ENCODE results near the gene SORCS2. TPM values are rescaled to one million over a fixed set of nuclear protein-coding genes. Genes with fewer than 3 reads are reported as not detected.

The SORCS2 gene
- total and polyA plus RNA-seq, 2 of the 8 experiments (the other 6 are each of a cell fraction or from before 2014, with no cell fraction given), result 0.36 to 1.8 TPM

DNA sequence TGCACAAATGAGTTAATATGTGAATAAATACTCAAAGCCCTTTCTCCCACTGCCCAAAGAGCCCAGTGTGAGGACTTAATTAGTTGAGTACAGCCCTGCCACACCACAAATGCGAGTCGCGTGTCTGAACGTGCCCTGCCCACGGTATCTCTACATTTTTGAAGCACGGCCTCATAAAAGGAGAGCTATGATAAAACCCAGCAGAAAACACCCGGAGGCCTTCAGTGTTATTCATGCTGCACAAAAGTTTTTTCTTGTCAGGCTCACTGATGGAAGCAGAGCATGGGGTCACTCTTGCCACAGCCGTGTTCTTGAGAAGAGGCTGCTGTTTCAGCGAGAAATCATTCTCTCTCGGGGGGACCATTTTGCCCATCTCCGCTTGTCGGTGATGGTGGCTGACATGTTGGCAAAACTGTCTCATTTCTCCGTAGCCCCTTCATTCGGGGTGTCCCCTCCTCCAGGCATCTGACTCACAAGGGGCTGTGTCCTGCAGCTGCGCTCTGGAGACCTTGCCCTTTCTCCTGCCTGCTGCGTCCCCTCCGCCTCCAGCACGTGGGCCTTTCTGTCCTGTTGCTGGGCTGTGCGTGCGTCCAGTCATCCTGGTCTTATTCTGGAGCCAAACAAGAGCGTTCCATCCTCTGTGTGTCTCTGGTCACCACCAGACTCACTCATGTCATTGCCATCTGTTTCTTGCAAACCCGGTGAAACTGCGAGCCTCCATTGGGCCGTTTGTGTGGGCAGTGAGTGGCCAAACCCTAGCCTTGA is 88.8 kb downstream of the SORCS2 start (continued):
- TF ChIP-seq, protein P1, sequence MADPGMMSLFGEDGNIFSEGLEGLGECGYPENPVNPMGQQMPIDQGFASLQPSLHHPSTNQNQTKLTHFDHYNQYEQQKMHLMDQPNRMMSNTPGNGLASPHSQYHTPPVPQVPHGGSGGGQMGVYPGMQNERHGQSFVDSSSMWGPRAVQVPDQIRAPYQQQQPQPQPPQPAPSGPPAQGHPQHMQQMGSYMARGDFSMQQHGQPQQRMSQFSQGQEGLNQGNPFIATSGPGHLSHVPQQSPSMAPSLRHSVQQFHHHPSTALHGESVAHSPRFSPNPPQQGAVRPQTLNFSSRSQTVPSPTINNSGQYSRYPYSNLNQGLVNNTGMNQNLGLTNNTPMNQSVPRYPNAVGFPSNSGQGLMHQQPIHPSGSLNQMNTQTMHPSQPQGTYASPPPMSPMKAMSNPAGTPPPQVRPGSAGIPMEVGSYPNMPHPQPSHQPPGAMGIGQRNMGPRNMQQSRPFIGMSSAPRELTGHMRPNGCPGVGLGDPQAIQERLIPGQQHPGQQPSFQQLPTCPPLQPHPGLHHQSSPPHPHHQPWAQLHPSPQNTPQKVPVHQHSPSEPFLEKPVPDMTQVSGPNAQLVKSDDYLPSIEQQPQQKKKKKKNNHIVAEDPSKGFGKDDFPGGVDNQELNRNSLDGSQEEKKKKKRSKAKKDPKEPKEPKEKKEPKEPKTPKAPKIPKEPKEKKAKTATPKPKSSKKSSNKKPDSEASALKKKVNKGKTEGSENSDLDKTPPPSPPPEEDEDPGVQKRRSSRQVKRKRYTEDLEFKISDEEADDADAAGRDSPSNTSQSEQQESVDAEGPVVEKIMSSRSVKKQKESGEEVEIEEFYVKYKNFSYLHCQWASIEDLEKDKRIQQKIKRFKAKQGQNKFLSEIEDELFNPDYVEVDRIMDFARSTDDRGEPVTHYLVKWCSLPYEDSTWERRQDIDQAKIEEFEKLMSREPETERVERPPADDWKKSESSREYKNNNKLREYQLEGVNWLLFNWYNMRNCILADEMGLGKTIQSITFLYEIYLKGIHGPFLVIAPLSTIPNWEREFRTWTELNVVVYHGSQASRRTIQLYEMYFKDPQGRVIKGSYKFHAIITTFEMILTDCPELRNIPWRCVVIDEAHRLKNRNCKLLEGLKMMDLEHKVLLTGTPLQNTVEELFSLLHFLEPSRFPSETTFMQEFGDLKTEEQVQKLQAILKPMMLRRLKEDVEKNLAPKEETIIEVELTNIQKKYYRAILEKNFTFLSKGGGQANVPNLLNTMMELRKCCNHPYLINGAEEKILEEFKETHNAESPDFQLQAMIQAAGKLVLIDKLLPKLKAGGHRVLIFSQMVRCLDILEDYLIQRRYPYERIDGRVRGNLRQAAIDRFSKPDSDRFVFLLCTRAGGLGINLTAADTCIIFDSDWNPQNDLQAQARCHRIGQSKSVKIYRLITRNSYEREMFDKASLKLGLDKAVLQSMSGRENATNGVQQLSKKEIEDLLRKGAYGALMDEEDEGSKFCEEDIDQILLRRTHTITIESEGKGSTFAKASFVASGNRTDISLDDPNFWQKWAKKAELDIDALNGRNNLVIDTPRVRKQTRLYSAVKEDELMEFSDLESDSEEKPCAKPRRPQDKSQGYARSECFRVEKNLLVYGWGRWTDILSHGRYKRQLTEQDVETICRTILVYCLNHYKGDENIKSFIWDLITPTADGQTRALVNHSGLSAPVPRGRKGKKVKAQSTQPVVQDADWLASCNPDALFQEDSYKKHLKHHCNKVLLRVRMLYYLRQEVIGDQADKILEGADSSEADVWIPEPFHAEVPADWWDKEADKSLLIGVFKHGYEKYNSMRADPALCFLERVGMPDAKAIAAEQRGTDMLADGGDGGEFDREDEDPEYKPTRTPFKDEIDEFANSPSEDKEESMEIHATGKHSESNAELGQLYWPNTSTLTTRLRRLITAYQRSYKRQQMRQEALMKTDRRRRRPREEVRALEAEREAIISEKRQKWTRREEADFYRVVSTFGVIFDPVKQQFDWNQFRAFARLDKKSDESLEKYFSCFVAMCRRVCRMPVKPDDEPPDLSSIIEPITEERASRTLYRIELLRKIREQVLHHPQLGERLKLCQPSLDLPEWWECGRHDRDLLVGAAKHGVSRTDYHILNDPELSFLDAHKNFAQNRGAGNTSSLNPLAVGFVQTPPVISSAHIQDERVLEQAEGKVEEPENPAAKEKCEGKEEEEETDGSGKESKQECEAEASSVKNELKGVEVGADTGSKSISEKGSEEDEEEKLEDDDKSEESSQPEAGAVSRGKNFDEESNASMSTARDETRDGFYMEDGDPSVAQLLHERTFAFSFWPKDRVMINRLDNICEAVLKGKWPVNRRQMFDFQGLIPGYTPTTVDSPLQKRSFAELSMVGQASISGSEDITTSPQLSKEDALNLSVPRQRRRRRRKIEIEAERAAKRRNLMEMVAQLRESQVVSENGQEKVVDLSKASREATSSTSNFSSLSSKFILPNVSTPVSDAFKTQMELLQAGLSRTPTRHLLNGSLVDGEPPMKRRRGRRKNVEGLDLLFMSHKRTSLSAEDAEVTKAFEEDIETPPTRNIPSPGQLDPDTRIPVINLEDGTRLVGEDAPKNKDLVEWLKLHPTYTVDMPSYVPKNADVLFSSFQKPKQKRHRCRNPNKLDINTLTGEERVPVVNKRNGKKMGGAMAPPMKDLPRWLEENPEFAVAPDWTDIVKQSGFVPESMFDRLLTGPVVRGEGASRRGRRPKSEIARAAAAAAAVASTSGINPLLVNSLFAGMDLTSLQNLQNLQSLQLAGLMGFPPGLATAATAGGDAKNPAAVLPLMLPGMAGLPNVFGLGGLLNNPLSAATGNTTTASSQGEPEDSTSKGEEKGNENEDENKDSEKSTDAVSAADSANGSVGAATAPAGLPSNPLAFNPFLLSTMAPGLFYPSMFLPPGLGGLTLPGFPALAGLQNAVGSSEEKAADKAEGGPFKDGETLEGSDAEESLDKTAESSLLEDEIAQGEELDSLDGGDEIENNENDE (IDR thresholded peaks at IDR 0.05; ENCODE audit: insufficient replicate concordance, low read length), result no peak
- TF ChIP-seq EP300 (IDR thresholded peaks at IDR 0.05; ENCODE audit: borderline replicate concordance in 1 of 2, low read depth in 2 of 2, low read length in 2 of 2) (no peak), SP4 (IDR thresholded peaks at IDR 0.05; ENCODE audit: low read length) (no peak), EGR1 (IDR thresholded peaks at IDR 0.05; ENCODE audit: borderline replicate concordance, low read depth, low read length) (no peak)
